Right atrium auricular region (tissue), 2 donors: ENCODE data around the gene MTAP. TPM values are rescaled to one million over a fixed set of nuclear protein-coding genes. Genes with fewer than 3 reads are reported as not detected.

ENCODE experiments used
- DNase-seq: peaks from one replicate; pipeline ENCODE4 v3.0.0-alpha.2; 2019; ENCODE audit warnings: low spot score
- H3K27ac ChIP-seq, 2 donors: fragments of 200-600 bp; sonication (generic); 1 replicate in 1 of 2; 2 replicates in 1 of 2; pipeline ENCODE4 v1.5.1; 2016 to 2019
- H3K27me3 ChIP-seq, 2 donors: fragments of 200-600 bp; sonication (generic); one replicate each; pipeline versions ENCODE4 v1.5.1 to v1.6.0; 2017 to 2019
- H3K36me3 ChIP-seq: fragments of 200-600 bp; sonication (generic); one replicate; pipeline ENCODE4 v1.5.1; 2016
- H3K4me1 ChIP-seq, 2 donors: fragments of 200-600 bp; sonication (generic); one replicate each; pipeline versions ENCODE4 v1.5.1 to v1.6.0; 2017 to 2019
- H3K4me3 ChIP-seq, 2 donors: fragments of 200-600 bp; sonication (generic); 1 replicate in 1 of 2; 2 replicates in 1 of 2; pipeline ENCODE4 v1.5.1; 2017 to 2019; ENCODE audit warnings: mild to moderate bottlenecking in 1 of 2, moderate library complexity in 1 of 2
- H3K9me3 ChIP-seq, 2 donors: fragments of 200-600 bp; sonication (generic); one replicate each; pipeline ENCODE4 v1.5.1; 2019
- CTCF ChIP-seq, 2 donors: fragments of 200-600 bp; sonication (generic); IDR thresholded peaks; one replicate each; pipeline ENCODE4 v1.5.1; 2019; ENCODE audit warnings: antibody characterized with exemption in 2 of 2
- total RNA-seq, 2 donors: library from RNA; depleted of rRNA; stranded (reverse); fragments of >200 nt; gene quantifications; one replicate each; pipeline ENCODE4 v1.1.0, GENCODE V29; 2016

Gene MTAP
- total RNA-seq, 2 donors from 2014 or later = 9.1 to 10.3 TPM

DNA sequence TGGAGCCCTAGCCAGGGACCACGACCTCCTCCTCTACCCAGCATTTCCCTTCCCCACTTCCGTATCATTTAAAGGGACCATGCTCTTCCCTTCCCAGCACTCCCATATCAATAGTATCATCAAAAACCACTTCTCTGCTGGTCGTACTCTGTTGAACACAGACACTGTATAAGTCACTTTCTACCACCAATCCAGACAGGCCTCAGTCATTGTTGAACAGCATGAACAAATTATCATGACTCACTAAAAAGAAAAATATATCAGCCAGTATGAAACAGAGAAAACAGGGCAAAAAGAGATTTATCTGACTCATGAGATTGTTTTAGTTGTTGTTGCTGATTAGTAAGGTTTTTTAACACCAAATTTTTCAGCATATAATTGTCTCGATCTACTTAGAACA, 101.9 kb downstream of the MTAP start:
- no peak for TF ChIP-seq CTCF (IDR thresholded peaks at IDR 0.05)
- Histone ChIP-seq H3K4me1 (no peaks in the 10 kb centered on the region), H3K27ac (no peak overlapping the region), H3K9me3 (peaks cover 0 to 56% of the 10 kb centered on the region in 2 donors), H3K4me3 (no peak overlapping the region), H3K36me3 (no peaks in the 10 kb centered on the region), H3K27me3 (no peaks in the 10 kb centered on the region)
- DNase-seq = no peak

DNA sequence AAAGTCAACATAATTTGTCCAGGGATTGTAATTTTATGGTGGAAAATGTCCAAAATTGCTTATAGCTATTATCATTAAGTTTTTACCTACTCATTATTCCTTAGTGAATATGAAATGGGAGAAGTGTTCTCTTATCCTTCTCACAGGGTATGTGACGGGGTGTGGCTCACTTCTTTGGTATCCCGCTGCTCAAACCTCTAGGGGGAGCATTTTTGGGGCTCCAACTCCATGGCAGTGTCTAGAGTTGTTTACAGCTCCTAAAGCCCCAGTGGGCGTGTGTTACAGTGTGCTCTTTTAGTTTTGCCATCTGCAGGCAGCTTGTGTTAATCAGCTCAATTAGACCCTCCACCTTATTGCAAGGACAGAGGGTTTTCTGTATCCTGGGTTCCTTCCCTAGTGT, 102.3 kb downstream of the MTAP start:
- DNase-seq = no peak
- TF ChIP-seq CTCF (IDR thresholded peaks at IDR 0.05) = no peak
- Histone ChIP-seq H3K36me3 (no peaks in the 10 kb centered on the region), H3K4me1 (no peaks in the 10 kb centered on the region), H3K9me3 (peaks cover 0 to 56% of the 10 kb centered on the region in 2 donors), H3K4me3 (no peak overlapping the region), H3K27ac (no peak overlapping the region), H3K27me3 (no peaks in the 10 kb centered on the region)

DNA sequence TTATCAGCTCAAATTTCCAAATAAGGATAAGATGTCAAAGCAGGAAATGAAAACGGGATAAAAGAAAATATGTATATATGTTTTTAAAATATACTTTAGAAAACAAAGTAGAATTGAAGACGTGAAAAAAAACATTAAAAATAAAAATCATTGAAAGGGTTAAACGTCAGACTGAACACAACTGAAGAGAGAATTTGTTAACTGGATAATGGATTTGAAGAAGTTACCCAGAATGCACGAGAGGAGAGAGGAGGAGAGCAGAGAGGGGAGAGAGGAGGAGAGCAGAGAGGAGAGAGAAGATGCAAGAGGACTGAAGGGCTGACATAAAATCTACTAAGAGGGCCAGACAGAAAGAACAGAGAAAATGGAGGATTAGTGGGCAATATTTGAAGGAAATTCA, 103.8 kb downstream of the MTAP start:
- DNase-seq = no peak
- no peaks in the 10 kb centered on the region for H3K27me3 ChIP-seq
- no peak for TF ChIP-seq CTCF (IDR thresholded peaks at IDR 0.05)
- H3K4me1 ChIP-seq = no peaks in the 10 kb centered on the region
- H3K27ac ChIP-seq = no peak overlapping the region
- no peaks in the 10 kb centered on the region for H3K36me3 ChIP-seq
- peaks cover 0 to 53% of the 10 kb centered on the region in 2 donors for H3K9me3 ChIP-seq
- H3K4me3 ChIP-seq = no peak overlapping the region

- H3K4me1 ChIP-seq = no peaks in the 10 kb centered on the region
- H3K27ac ChIP-seq = no peak overlapping the region
- peaks cover 0 to 53% of the 10 kb centered on the region in 2 donors for H3K9me3 ChIP-seq
- no peaks in the 10 kb centered on the region for H3K36me3 ChIP-seq
- TF ChIP-seq CTCF (IDR thresholded peaks at IDR 0.05) = no peak
- no peaks in the 10 kb centered on the region for H3K27me3 ChIP-seq
- no peak for DNase-seq
- H3K4me3 ChIP-seq = no peak overlapping the region
Measured at GRCh38 chr9:21906881-21907280, 104.4 kb downstream of the MTAP start.

DNA sequence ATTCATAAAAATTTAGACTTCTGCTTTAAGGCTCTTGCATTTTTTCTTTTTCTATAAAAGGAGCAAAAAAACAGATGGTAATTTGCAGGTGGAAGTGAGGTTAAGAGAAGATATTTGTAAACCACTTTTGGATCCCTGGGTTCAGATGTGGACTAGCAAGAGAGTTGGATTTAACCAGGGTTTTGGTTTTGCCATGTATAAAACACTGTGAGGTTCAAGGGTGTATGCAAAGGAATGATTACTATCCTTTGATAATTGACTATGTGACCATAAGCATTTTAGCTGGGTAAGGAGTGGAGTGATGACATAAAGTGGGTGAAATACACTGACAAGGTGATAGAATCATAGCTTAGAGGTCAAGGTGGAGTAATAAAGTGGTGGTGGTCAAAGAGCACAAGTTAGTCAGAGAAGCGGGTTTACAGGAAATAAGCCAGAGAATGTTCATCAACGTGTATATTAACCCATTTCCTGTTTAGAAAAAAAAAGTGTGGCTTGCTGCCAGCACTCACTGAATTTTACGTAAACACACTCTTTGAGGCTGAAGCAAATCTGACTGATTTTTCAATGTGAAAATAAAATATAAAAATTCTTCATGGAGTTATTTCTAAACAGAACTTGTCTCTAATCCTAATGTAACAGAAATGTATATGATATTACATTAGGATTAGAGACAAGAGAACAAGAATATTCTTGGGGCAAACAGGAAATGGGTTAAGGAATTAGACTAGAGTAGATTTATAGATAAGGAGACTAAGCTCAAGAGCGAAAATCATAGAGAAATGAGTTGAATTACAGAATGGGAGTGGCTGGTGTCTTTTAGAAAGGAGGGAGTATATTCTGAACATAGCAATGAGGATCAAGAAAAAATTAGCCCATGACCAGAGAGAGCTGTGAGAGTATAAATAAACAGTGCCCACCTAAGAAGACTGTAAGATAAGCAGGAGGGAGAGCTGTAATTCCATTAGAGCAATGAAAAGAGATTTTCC, 117.2 kb downstream of the MTAP start:
- Histone ChIP-seq H3K4me3 (no peak overlapping the region), H3K4me1 (no peaks in the 10 kb centered on the region), H3K27ac (no peak overlapping the region), H3K36me3 (no peaks in the 10 kb centered on the region), H3K9me3 (no peaks in the 10 kb centered on the region), H3K27me3 (no peaks in the 10 kb centered on the region)
- DNase-seq = no peak
- TF ChIP-seq CTCF (IDR thresholded peaks at IDR 0.05) = no peak
